ENCODE results near the gene ATP8B1. TPM values are rescaled to one million over a fixed set of nuclear protein-coding genes. Genes with fewer than 3 reads are reported as not detected.
"Not testable (repeated sequence)": the region's sequence is repeated elsewhere in the genome, so short reads cannot be mapped to it uniquely, and the experiment has no call there.

ATP8B1 gene
- total RNA-seq, 2 experiments from 2014 or later = 0.26 TPM; not detected in 1

DNA sequence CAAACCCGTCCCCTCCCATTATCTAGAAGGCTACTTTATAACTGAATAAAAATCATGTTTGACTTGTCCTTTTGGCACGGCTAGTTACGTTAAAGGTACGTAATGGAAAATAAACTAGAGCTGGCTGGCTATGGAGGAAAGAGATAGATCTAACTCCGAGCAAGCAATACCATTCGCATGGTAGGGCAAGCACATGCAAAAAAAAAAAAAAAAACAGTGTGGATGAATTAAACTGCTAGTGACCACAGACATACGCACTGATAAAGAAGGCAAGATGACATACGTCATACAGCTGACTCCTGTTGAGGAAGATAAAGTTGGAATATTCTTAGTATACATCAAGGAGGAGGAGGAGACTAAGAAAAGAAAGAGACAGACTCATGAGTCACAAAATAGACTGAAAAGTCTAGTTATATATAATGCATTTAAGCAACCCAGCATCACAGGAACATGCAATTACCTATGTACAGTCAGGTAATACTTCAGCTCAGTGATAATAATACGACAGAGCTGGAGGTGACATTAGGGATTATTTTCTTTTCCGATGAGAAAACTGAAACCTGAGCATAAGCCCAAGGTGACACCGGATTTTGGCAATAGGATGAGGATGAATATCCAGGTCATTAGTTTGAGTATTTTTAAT lies 143.5 kb downstream of the ATP8B1 start:
- Mint-ChIP-seq H3K4me3 (no peak overlapping the region), H3K4me1 (no peaks in the 10 kb centered on the region), H3K36me3 (peaks cover 4% of the 10 kb centered on the region), H3K9me3 (ENCODE audit: low read depth) (peaks cover 11% of the 10 kb centered on the region), H3K27ac (no peak overlapping the region), H3K27me3 (no peaks in the 10 kb centered on the region)
- no peak for DNase-seq
- ATAC-seq = no peak
- CTCF ChIA-PET = no interaction called here

DNA sequence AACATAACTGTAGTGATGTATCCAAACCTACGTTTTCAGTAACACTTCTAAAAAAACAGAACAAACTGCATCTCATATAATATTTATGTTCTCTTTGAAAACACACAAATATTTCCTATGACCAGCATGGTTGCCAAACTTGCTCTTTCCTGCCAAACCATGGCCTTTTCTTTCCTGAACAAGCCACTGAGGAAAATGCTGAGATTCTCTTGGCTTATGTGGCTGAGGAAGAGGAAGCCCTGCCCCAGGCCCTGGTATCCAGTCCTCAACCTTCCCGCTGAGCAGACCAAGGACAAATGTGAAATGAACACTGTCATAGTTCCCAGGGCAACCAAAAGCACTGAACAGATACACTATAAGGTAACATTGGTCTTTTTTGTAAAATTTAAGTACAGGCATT lies 145.6 kb downstream of the ATP8B1 start:
- H3K4me1 Mint-ChIP-seq = no peaks in the 10 kb centered on the region
- no peak overlapping the region for H3K27ac Mint-ChIP-seq
- H3K4me3 Mint-ChIP-seq = no peak overlapping the region
- peaks cover 11% of the 10 kb centered on the region for H3K9me3 Mint-ChIP-seq (ENCODE audit: low read depth)
- CTCF ChIA-PET = no interaction called here
- ATAC-seq (no peak), DNase-seq (no peak)
- no peaks in the 10 kb centered on the region for H3K27me3 Mint-ChIP-seq
- peaks cover 4% of the 10 kb centered on the region for H3K36me3 Mint-ChIP-seq

DNA sequence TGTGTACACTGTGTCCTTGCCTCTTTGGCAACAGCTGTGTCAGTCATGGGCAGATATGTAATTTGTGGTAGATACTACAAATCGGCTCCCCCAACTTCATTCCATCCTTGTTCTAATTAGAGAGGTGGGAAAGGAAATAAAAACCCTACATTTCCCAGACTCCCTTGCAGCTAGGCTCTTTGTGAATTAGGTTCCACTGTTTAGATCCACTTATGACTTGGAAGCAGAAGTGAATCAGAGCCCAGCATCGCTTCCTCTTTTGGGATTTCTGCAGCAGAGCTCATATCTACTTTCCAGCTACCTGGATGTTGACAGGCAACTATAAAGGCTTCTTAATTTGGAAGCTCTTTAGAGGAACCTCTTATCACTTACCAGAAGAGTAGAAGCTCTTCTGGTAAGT lies 147.4 kb downstream of the ATP8B1 start:
- H3K9me3 Mint-ChIP-seq (ENCODE audit: low read depth) = peaks cover 11% of the 10 kb centered on the region
- CTCF ChIA-PET = interaction anchor here (1.4 kb wide), 1 partner anchor 226 kb away, joined by 3 read pairs; no protein-coding TSS in a partner anchor

DNA sequence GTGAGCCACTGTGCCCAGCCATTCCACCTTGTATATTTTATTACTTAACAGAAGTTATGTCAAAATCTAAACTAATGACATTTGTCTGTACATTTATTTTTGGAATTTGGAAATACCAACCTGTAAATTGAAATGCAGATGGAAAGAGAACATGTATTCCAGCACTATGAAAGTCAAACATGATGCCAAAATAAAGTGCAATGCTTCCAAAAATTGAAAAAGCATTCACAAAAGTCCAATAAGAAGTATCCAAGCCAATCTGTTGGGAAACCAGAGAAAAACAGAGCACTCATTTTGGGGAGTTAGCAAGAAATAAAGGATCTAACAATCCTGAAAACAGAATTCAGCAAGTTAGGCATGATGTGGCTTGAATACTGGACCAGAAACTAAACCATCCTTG lies 151.2 kb downstream of the ATP8B1 start:
- Mint-ChIP-seq H3K9me3 (ENCODE audit: low read depth) (peaks cover 10% of the 10 kb centered on the region), H3K4me3 (no peak overlapping the region), H3K27ac (no peak overlapping the region), H3K27me3 (no peaks in the 10 kb centered on the region), H3K4me1 (no peaks in the 10 kb centered on the region), H3K36me3 (peaks cover 10% of the 10 kb centered on the region)
- no peak for ATAC-seq
- CTCF ChIA-PET = no interaction called here
- DNase-seq = no peak

More for the DNA sequence above, 147.4 kb downstream of the ATP8B1 start:
- DNase-seq (no peak), ATAC-seq (no peak)
- peaks cover 4% of the 10 kb centered on the region for H3K36me3 Mint-ChIP-seq
- H3K27ac Mint-ChIP-seq = no peak overlapping the region
- H3K4me3 Mint-ChIP-seq = no peak overlapping the region
- no peaks in the 10 kb centered on the region for H3K4me1 Mint-ChIP-seq
- H3K27me3 Mint-ChIP-seq = no peaks in the 10 kb centered on the region

DNA sequence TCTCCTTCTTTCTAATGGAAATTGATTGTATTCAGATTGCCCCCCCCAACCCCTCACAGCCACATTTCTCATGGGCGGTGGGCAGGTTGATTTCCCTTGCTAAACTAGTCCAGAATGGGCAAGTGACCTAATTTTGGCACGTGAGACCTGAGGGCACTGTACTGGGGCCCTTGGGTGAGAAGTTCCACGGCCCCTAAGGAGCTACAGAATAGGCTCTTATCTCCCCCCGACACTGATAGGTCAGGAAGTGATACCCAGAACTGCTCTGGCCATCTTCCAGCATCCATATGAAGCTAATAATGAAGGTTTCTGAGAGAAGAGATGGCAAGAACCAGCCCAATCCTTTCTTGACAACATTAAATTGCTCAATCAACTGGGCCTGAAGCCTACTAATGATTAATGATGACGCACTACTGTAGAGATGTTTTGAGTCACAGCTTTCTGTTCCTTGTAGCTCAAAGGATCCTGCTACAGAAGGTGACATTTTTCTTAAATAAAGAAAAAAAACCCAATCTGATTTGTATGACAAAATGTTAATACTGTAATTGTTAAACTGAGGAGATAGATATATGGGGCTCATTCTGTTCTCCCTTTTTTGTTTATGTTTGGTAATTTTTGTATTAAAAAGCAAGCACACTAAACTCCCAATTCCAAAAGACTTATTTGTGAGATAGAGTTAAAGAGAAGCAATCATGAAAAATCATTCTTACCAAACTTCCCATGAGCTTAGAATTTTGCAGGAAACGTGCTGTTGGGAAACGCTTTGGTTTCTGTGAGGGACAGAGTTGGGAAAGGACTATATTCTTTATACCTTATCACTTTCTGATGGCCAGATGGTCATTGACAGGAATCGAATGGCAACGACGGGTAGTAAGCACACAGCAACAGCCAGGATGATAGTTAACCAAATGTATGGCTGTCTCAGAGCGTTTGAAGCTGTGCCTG lies 153.3 kb downstream of the ATP8B1 start:
- H3K36me3 Mint-ChIP-seq = peaks cover 14% of the 10 kb centered on the region
- no peak overlapping the region for H3K27ac Mint-ChIP-seq
- no peak overlapping the region for H3K4me3 Mint-ChIP-seq
- ATAC-seq (no peak), DNase-seq (no peak)
- peaks cover under 1% of the 10 kb centered on the region for H3K9me3 Mint-ChIP-seq (ENCODE audit: low read depth)
- H3K27me3 Mint-ChIP-seq = no peaks in the 10 kb centered on the region
- H3K4me1 Mint-ChIP-seq = no peaks in the 10 kb centered on the region
- CTCF ChIA-PET = no interaction called here

DNA sequence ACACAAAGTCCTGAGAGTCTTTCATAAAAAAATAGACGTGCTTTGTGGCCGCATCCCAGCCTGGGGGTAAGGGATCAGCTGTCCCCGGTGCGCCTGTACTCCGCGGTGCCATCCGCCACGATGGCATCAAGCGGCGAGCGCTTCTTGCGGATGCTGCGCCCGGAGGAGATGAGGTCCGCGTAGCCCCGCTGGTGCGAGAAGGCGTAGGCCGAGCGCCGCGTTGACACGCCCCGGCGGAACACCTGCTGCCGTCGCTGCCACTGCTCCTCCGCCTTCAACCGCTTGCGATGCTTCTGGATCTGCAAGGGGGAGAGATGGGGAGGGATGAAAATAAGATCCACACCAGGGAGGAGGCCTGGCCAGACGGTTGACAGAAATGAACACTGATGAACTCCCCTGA lies 154.7 kb downstream of the ATP8B1 start:
- ATAC-seq (no peak), DNase-seq (no peak)
- CTCF ChIA-PET = no interaction called here
- no peaks in the 10 kb centered on the region for H3K27me3 Mint-ChIP-seq
- no peak overlapping the region for H3K27ac Mint-ChIP-seq
- no peaks in the 10 kb centered on the region for H3K9me3 Mint-ChIP-seq (ENCODE audit: low read depth)
- peaks cover 16% of the 10 kb centered on the region for H3K36me3 Mint-ChIP-seq
- no peak overlapping the region for H3K4me3 Mint-ChIP-seq
- H3K4me1 Mint-ChIP-seq = no peaks in the 10 kb centered on the region

DNA sequence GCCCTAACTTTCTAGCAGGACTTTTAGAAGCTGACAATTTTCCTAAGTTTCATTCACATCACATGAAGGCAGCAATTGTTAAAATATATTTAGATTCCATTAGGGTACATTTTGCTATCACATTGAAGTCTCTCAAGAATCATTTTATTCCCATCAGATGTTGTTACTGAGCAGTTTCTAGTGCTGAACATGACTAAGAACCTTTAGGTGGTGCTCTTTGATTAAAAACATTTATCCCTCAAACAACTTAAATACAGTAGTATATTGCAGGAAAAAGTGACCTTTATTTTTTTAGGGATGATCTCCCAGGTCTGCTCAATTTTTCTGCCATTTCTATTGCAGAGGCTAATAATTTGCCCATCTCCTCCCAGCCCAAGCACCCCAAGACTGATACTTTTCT lies 158.6 kb downstream of the ATP8B1 start:
- CTCF ChIA-PET = no interaction called here

DNA sequence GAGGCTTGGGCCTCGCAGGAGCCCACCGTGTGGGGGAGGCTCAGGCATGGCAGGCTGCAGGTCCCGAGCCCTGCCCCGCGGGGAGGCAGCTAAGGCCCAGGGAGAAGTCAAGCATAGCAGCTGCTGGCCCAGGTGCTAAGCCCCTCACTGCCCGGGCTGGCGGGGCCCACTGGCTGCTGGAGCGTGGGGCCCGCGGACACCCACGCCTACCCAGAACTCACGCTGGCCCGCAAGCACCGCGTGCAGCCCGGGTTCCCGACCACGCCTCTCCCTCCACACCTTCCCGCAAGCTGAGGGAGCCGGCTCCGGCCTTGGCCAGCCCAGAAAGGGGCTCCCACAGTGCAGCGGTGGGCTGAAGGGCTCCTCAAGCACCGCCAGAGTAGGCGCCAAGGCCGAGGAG lies 159.4 kb downstream of the ATP8B1 start:
- CTCF ChIA-PET; H3K27ac Mint-ChIP-seq; DNase-seq; ATAC-seq; H3K27me3 Mint-ChIP-seq; H3K9me3 Mint-ChIP-seq (ENCODE audit: low read depth); H3K4me1 Mint-ChIP-seq; H3K4me3 Mint-ChIP-seq: not testable (repeated sequence)
- H3K36me3 Mint-ChIP-seq = peaks cover 33% of the 10 kb centered on the region

More for the DNA sequence above, 158.6 kb downstream of the ATP8B1 start:
- DNase-seq = no peak
- no peak for ATAC-seq
- Mint-ChIP-seq H3K27ac (no peak overlapping the region), H3K27me3 (no peaks in the 10 kb centered on the region), H3K36me3 (peaks cover 34% of the 10 kb centered on the region), H3K4me1 (peaks cover 4% of the 10 kb centered on the region), H3K4me3 (no peak overlapping the region), H3K9me3 (ENCODE audit: low read depth) (peaks cover 2% of the 10 kb centered on the region)

DNA sequence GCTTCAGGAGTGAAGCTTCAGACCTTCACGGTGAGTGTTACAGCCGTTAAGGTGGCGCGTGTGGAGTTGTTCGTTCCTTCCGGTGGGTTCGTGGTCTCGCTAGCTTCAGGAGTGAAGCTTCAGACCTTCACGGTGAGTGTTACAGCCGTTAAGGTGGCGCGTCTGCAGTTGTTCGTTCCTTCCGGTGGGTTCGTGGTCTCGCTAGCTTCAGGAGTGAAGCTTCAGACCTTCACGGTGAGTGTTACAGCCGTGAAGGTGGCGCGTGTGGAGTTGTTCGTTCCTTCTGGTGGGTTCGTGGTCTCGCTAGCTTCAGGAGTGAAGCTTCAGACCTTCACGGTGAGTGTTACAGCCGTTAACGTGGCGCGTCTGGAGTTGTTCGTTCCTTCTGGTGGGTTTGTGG lies 160.7 kb downstream of the ATP8B1 start:
- H3K27me3 Mint-ChIP-seq; H3K4me1 Mint-ChIP-seq; DNase-seq; H3K27ac Mint-ChIP-seq; CTCF ChIA-PET; H3K9me3 Mint-ChIP-seq (ENCODE audit: low read depth); ATAC-seq; H3K4me3 Mint-ChIP-seq: not testable (repeated sequence)
- peaks cover 34% of the 10 kb centered on the region for H3K36me3 Mint-ChIP-seq

DNA sequence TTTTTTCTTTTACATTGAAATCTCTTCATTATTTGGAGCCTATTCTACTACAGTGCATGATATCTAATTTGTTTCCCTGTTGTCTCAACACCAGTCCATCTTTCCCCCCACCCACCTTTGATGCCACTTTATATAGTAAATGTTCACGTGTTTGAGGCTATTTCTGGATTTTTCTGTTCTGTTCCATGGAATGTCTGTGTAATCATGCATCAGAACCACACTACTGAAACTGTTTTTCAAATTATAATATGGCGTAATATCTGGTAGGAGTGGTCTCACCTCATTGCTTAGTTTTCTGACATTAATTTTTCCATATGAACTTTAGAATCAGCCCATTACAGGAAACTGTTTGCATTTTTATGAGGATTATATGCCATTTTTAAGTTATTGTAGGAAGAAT lies 162.4 kb downstream of the ATP8B1 start:
- H3K27me3 Mint-ChIP-seq = no peaks in the 10 kb centered on the region
- no peak for DNase-seq
- CTCF ChIA-PET = no interaction called here
- peaks cover 6% of the 10 kb centered on the region for H3K4me1 Mint-ChIP-seq
- no peak overlapping the region for H3K4me3 Mint-ChIP-seq
- no peak overlapping the region for H3K27ac Mint-ChIP-seq
- no peak for ATAC-seq
- H3K36me3 Mint-ChIP-seq = peaks cover 30% of the 10 kb centered on the region
- peaks cover 2% of the 10 kb centered on the region for H3K9me3 Mint-ChIP-seq (ENCODE audit: low read depth)

DNA sequence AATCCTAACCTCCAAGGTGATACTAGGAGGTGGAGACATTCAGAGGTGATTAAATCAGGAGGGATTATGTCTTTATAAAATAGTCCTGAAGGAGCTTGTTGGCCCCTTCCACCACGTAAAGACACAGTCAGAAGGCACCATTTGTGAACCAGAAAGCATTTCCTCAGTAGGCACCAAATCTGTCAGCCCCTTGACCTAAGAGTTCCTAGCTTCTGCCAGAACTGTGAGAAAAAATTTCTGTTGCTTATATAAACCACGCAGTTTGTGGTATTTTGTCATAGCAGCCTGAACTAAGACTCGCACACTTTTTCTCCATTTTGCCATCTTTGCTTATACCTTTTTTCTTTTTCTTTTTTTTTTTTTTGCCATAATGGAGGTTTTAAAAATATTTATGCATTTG lies 162.9 kb downstream of the ATP8B1 start:
- Mint-ChIP-seq H3K27me3 (no peaks in the 10 kb centered on the region), H3K4me1 (peaks cover 6% of the 10 kb centered on the region), H3K27ac (no peak overlapping the region), H3K9me3 (ENCODE audit: low read depth) (peaks cover 2% of the 10 kb centered on the region), H3K36me3 (peaks cover 30% of the 10 kb centered on the region), H3K4me3 (no peak overlapping the region)
- ATAC-seq (no peak), DNase-seq (no peak)
- CTCF ChIA-PET = interaction anchor here (1.1 kb wide), 1 partner anchor 10 kb away, joined by 4 read pairs; no protein-coding TSS in a partner anchor

DNA sequence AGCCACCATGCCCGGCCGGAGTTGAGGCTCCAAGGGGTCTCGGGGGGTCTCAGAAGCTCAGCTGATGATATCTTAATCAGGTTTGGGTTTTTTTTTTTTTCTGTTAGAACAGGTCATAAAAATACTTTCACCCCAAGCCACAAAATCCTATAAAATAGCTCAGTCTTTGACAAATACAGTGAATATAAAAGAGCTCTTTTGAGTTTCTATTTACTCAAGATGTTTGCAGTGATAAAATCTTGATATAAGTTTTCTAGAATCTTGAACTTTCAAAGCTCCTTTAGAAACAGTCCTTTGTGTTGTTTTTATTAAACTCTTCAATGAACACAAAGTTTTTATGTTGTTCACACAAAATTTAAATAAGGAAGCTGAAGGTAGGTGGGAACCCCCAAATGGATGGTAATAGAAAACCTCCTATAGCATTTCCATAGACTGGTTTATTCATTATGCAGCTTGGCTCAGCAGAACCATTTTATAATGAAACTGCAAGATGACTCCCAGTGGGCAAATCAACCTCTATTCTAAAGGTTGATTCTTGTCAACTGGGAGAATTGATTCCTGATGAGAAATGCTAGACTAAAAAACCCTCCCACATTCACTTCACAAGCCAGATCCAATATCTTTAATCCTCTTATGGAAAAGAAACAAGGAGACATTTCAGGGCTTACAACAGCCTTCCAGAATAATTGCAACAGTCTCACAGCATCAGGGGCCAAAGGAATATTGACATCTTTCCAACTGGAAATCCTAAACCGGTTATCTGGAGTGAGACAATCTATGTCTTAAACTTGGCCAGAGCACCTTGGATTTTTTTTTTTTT lies 167.9 kb downstream of the ATP8B1 start:
- H3K4me3 Mint-ChIP-seq = no peak overlapping the region
- H3K4me1 Mint-ChIP-seq = peaks cover 13% of the 10 kb centered on the region
- H3K27ac Mint-ChIP-seq = no peak overlapping the region
- H3K27me3 Mint-ChIP-seq = no peaks in the 10 kb centered on the region
- CTCF ChIA-PET = no interaction called here
- peaks cover 6% of the 10 kb centered on the region for H3K36me3 Mint-ChIP-seq
- H3K9me3 Mint-ChIP-seq (ENCODE audit: low read depth) = no peaks in the 10 kb centered on the region
- ATAC-seq = no peak
- DNase-seq = no peak

DNA sequence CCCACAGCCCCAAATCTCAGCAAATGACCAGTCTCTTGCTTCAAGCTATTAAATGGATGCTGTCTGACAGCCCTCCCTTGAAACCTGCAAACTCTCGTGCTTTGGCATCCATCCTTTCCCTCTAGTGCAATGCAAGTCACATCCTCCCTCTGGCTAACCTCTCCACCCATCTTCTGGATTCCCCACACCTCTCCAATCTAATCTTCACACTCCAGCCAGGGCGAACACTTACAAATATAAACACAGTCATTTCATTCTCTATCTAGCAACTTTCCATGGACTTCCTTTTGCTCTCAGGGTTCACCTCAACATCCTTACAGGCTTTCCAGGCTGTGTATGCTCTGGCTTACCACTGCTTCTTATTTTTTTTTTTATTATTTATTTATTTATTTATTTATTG lies 171.4 kb downstream of the ATP8B1 start:
- H3K27ac Mint-ChIP-seq = no peak overlapping the region
- CTCF ChIA-PET = interaction anchor here (3.2 kb wide), 1 partner anchor 10 kb away, joined by 24 read pairs; the partner anchor contains the start of gene NARS1
- H3K4me1 Mint-ChIP-seq = peaks cover 15% of the 10 kb centered on the region
- H3K9me3 Mint-ChIP-seq (ENCODE audit: low read depth) = no peaks in the 10 kb centered on the region
- H3K36me3 Mint-ChIP-seq = peaks cover 2% of the 10 kb centered on the region
- H3K4me3 Mint-ChIP-seq = peak overlapping the region; percentile 98
- no peaks in the 10 kb centered on the region for H3K27me3 Mint-ChIP-seq
- ATAC-seq (no peak), DNase-seq (no peak)
